ENCODE data around the gene BEX3.

DNA sequence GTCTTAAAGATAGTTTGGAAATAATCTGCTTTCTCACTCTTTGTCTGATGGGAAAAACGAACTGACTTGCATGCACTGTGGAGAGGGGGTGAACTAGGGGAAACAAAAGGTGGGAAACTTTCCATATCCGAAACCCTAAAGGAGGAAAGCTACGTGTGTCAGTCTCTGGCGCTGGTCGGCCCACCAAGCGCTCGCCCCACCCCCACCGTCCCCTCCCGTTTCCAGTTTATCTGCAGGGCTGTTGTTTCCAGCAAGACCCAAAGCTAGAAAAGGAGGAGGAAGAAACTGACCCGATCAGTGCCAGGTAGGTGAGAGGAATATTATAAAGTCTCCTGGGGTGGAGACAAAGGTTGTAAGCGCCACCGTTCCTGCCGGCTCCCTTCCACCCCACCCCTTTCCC lies 19.5 kb upstream of the BEX3 start:
- TF ChIP-seq EZH2 (IDR thresholded peaks at IDR 0.05; ENCODE audit: insufficient read depth, poor library complexity, severe bottlenecking) (no peak), EZH2phosphoT487 (IDR thresholded peaks at IDR 0.05; ENCODE audit: insufficient read depth, low read depth) (no peak)

Data from GM23248 (cell line).